ENCODE results near the gene RFXAP.
A peak's percentile ranks its signal among the peaks of the same experiment; 100 is the strongest.

RFXAP gene

GRCh38 chr13:36859259-36859658 lies 40.2 kb downstream of the RFXAP start:
- DNase-seq (ENCODE audit: low read depth) = no peak
- no peak overlapping the region for H3K4me3 ChIP-seq (replicated peaks; ENCODE audit: low read depth, low read length)
- no peak for TF ChIP-seq CTCF (IDR thresholded peaks at IDR 0.05; ENCODE audit: low read length, missing control alignments)

GRCh38 chr13:36862002-36862685 lies 43.1 kb downstream of the RFXAP start:
- DNase-seq (ENCODE audit: low read depth) = peak; percentile 33
- TF ChIP-seq CTCF (IDR thresholded peaks at IDR 0.05; ENCODE audit: low read length, missing control alignments) = no peak
- H3K4me3 ChIP-seq (replicated peaks; ENCODE audit: low read depth, low read length) = no peak overlapping the region

- no peak for DNase-seq (ENCODE audit: low read depth)
- H3K4me3 ChIP-seq (replicated peaks; ENCODE audit: low read depth, low read length) = no peak overlapping the region
- TF ChIP-seq CTCF (IDR thresholded peaks at IDR 0.05; ENCODE audit: low read length, missing control alignments) = no peak
Measured at GRCh38 chr13:36862722-36863121, 43.7 kb downstream of the RFXAP start.

- no peak overlapping the region for H3K4me3 ChIP-seq (replicated peaks; ENCODE audit: low read depth, low read length)
- no peak for DNase-seq (ENCODE audit: low read depth)
- TF ChIP-seq CTCF (IDR thresholded peaks at IDR 0.05; ENCODE audit: low read length, missing control alignments) = no peak
Measured at GRCh38 chr13:36865265-36865664, 46.2 kb downstream of the RFXAP start.

- no peak for DNase-seq (ENCODE audit: low read depth)
- H3K4me3 ChIP-seq (replicated peaks; ENCODE audit: low read depth, low read length) = no peak overlapping the region
- TF ChIP-seq CTCF (IDR thresholded peaks at IDR 0.05; ENCODE audit: low read length, missing control alignments) = no peak
Measured at GRCh38 chr13:36866232-36866631, 47.2 kb downstream of the RFXAP start.

- H3K4me3 ChIP-seq (replicated peaks; ENCODE audit: low read depth, low read length) = no peak overlapping the region
- no peak for TF ChIP-seq CTCF (IDR thresholded peaks at IDR 0.05; ENCODE audit: low read length, missing control alignments)
- no peak for DNase-seq (ENCODE audit: low read depth)
Measured at GRCh38 chr13:36870050-36870692, 51.1 kb downstream of the RFXAP start.

- TF ChIP-seq CTCF (IDR thresholded peaks at IDR 0.05; ENCODE audit: low read length, missing control alignments) = no peak
- DNase-seq (ENCODE audit: low read depth) = no peak
- H3K4me3 ChIP-seq (replicated peaks; ENCODE audit: low read depth, low read length) = no peak overlapping the region
Measured at GRCh38 chr13:36872621-36873020, 53.6 kb downstream of the RFXAP start.
